ENCODE measurements around the gene PALLD.

- TF ChIP-seq EZH2phosphoT487 (IDR thresholded peaks at IDR 0.05; ENCODE audit: insufficient read depth, low read depth) (no peak), EZH2 (IDR thresholded peaks at IDR 0.05; ENCODE audit: insufficient read depth, poor library complexity, severe bottlenecking) (no peak)
These were observed 136.2 kb downstream of the PALLD start for GRCh38 chr4:168633064-168633463.

Measured in GM23248 (cell line).